Loucy (cell line): ENCODE measurements around the gene CHST11.

Experiments used
- CTCF ChIP-seq: fragments of 200-600 bp; sonication (generic); conservative IDR thresholded peaks from 2 replicates; pipeline ENCODE4 v1.5.1; 2014; ENCODE audit warnings: mild to moderate bottlenecking, antibody characterized with exemption, low read length
- EZH2phosphoT487 ChIP-seq: fragments of 200-600 bp; IDR thresholded peaks from 2 replicates; pipeline ENCODE4 v1.6.1; 2018; ENCODE audit warnings: antibody characterized with exemption, mild to moderate bottlenecking, moderate library complexity, borderline replicate concordance

- TF ChIP-seq CTCF = no peak
- no peak for TF ChIP-seq EZH2phosphoT487
Measured at GRCh38 chr12:104673696-104674482, 217.1 kb downstream of the CHST11 start.
